HUES48 (cell line): ENCODE results near the gene ANKRD52.
"Not testable (repeated sequence)": the region's sequence is repeated elsewhere in the genome, so short reads cannot be mapped to it uniquely, and the experiment has no call there.

ENCODE experiments used
- H3K27ac ChIP-seq: one replicate; pipeline ENCODE4 v1.7.0; 2013; ENCODE audit warnings: low read depth, low read length, inconsistent platforms
- H3K27me3 ChIP-seq: 2 replicates; pipeline ENCODE4 v1.6.1; 2013; ENCODE audit warnings: mild to moderate bottlenecking, low read length; ENCODE audit not compliant: control insufficient read depth, insufficient read depth
- H3K36me3 ChIP-seq: 2 replicates; pipeline ENCODE4 v1.6.1; 2013; ENCODE audit warnings: low read length; ENCODE audit not compliant: control insufficient read depth, insufficient read depth
- H3K4me1 ChIP-seq: 2 replicates; pipeline ENCODE4 v1.6.1; 2013; ENCODE audit warnings: mild to moderate bottlenecking, low read length; ENCODE audit not compliant: control insufficient read depth, insufficient read depth
- H3K4me3 ChIP-seq: 2 replicates; pipeline ENCODE4 v1.5.1; 2013; ENCODE audit warnings: mild to moderate bottlenecking, low read depth, low read length
- H3K9ac ChIP-seq: 2 replicates; pipeline ENCODE4 v1.6.1; 2013; ENCODE audit warnings: mild to moderate bottlenecking, low read depth, low read length, moderate library complexity
- H3K9me3 ChIP-seq: 2 replicates; pipeline ENCODE4 v1.6.1; 2013; ENCODE audit warnings: low read length; ENCODE audit not compliant: control insufficient read depth, insufficient read depth

The ANKRD52 gene

DNA sequence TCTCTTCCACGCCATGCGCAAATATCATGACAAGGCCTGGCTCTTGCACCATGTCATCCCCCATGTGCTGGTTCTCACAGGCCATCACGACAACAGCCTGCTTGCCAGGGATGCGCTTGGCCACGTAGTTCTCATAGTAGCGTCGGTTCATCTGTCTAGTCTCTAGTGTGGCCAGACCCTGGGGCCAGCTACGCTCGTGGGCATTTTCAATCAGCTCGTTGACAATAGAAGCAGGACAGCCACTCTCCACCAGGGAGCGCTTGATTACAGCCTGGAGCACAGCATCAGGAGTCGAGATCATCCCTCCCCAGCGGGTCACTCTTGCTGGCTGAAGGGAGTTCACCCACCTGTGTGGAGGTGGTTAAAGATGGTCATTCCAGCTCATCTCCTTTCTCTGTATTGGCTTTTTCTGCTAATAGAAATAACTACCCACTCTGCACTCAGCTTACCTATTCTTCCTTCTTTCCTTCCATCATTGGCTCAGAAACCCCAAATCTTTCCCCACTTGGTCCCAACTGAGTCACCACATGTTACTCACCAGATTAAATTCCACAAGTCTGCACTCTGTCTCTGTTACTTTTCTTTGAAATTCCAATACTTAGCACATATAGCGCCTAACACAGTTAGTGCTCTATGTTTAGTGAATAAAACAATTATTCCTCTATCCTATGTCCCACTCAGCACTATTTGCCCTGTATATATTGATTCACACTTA is 51.6 kb downstream of the ANKRD52 start:
- Histone ChIP-seq H3K4me1 (no peaks in the 10 kb centered on the region), H3K36me3 (peaks cover 66% of the 10 kb centered on the region), H3K9me3 (no peaks in the 10 kb centered on the region), H3K27ac (no peak overlapping the region), H3K4me3 (no peak overlapping the region), H3K9ac (no peak overlapping the region), H3K27me3 (no peaks in the 10 kb centered on the region)

DNA sequence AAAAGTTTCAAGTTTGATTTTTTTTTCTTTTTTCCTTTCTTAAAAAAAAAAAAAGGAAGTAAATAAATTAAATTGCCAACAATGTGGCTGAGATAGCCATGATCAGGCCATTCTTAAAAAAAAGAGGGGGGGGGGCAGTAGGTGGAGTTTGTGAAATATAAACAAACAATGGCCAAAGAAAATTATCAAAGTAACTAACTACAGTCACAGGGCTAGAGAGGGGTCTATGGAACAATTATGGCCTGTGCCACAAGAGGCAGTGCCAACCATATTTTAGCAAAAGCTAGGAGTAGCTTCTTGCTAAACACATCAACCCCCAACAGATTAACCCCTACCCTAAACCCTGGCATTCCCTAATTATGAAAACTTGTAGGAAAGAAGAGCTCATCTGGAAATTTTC is 52.7 kb downstream of the ANKRD52 start:
- Histone ChIP-seq H3K4me3 (no peak overlapping the region), H3K27ac (no peak overlapping the region), H3K9me3 (no peaks in the 10 kb centered on the region), H3K9ac (no peak overlapping the region), H3K4me1 (no peaks in the 10 kb centered on the region), H3K36me3 (peaks cover 55% of the 10 kb centered on the region), H3K27me3 (no peaks in the 10 kb centered on the region)

DNA sequence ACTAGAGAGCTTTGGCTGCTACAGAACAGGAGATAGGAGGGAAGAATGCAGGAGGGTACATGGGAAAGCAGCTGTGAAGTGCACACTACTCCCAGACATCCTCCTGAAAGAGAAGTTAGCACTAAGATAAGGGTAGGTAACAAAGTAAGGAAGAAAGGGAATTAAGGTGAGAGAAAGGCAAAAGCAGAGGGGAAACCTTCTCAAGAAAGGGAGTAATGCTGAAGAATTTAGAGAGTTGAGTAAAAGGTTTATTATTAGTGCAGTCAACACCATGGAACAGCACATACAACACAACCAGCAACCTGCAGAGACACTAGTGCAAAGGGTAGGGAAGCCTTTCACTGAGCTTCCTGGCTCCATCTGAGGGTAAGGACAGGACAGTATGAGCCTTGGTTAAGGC is 53.9 kb downstream of the ANKRD52 start:
- Histone ChIP-seq H3K9ac (no peak overlapping the region), H3K27me3 (no peaks in the 10 kb centered on the region), H3K4me3 (no peak overlapping the region), H3K27ac (no peak overlapping the region), H3K4me1 (no peaks in the 10 kb centered on the region), H3K36me3 (peaks cover 46% of the 10 kb centered on the region), H3K9me3 (no peaks in the 10 kb centered on the region)

DNA sequence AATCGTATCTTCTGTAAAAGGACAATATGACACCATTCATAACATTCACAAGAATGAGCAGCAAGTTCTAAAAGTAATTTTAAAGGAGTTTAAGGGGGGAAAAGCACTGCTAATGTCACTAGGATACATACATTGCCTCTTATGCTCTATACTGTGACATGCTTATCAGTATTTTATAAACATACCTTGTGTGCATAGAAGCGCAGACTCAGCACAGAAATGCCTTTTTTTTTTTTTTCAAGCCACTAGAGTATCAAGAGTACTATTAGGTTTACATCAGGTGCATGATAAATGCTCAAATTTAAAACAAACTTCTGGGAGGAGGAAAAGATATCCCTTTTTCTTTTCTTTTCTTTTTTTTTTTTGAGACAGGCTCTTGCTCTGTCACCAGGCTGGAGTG is 55.3 kb downstream of the ANKRD52 start:
- no peak overlapping the region for H3K4me3 ChIP-seq
- H3K36me3 ChIP-seq, result peaks cover 36% of the 10 kb centered on the region
- peaks cover 7% of the 10 kb centered on the region; the same call in 1 of the 2 replicates for H3K4me1 ChIP-seq
- H3K27me3 ChIP-seq, result no peaks in the 10 kb centered on the region
- no peak overlapping the region for H3K9ac ChIP-seq
- H3K27ac ChIP-seq, result no peak overlapping the region
- no peaks in the 10 kb centered on the region for H3K9me3 ChIP-seq

DNA sequence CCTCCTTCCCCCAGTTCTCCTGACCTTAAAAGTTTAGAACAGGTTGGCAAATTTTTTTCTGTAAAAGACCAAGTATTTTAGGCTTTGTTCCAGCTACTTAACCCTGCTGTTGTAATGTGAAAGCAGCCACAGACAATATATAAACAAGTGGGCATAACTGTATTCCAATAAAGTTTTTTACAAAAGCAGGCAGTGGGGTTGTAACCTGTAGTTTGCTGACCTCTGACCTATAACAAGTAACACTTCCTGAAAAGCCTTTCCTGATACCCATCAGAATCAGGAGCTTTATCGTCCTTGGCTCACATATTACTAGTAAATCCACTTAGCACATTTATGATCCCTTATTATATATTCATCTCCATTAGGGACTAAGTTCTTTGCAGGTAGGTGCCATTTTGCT is 55.8 kb downstream of the ANKRD52 start:
- no peak overlapping the region for H3K4me3 ChIP-seq
- H3K36me3 ChIP-seq, result peaks cover 32% of the 10 kb centered on the region
- no peaks in the 10 kb centered on the region for H3K27me3 ChIP-seq
- H3K27ac ChIP-seq, result no peak overlapping the region
- H3K9ac ChIP-seq, result no peak overlapping the region
- no peaks in the 10 kb centered on the region for H3K9me3 ChIP-seq
- peaks cover 7% of the 10 kb centered on the region; the same call in 1 of the 2 replicates for H3K4me1 ChIP-seq

DNA sequence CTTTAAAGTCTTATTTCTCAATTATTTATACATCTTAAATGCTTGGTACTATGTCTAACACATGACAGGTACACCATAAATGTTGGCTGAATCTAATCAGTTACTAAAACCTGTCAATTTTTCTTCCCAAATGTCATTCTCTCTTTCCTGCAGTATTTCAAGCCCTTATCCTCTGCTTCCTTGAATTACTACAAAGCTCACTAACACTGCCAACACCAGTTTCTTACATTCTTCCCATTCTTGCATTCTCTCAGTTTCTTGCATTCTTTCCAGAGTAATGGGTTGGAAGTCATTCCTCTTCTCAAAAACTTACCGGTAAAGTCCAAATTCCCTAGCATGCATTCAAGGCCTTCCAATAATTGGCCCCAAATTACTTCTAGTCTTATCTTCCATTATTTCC is 59.3 kb downstream of the ANKRD52 start:
- no peaks in the 10 kb centered on the region for H3K27me3 ChIP-seq
- H3K27ac ChIP-seq, result no peak overlapping the region
- no peaks in the 10 kb centered on the region for H3K9me3 ChIP-seq
- H3K4me1 ChIP-seq, result peaks cover 7% of the 10 kb centered on the region; the same call in 1 of the 2 replicates
- no peak overlapping the region for H3K9ac ChIP-seq
- no peak overlapping the region for H3K4me3 ChIP-seq
- H3K36me3 ChIP-seq, result no peaks in the 10 kb centered on the region

DNA sequence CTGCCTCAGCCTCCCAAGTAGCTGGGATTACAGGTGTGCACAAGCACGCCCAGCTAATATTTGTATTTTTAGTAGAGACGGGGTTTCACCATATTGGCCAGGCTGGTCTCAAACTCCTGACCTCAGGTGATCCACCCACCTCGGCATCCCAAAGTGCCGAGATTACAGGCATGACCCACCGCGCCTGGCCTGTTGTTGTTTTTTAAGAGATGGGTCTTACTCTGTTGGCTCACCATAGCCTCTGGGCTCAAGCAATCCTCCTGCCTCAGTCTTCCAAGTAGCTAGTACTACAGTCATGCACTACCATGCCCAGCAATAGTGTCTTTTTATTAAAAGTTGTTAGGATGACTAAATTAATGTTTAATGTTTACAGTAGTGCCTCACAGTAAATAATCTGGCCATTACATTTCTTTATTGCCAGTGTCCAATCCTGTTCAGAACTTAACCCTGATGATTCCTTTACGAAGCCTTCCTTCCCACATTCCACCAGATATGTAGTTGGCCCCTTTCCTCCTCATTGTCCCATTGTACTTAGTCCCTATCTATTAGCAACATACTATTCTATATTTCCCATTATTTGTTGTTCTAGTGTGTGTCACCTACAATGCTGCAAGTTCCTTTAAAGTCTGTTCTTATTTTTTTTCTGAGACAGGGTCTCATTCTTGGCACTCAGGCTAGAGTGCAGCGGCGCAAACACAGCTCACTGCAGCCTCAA is 60.1 kb downstream of the ANKRD52 start:
- H3K27ac ChIP-seq, result no peak overlapping the region
- H3K4me1 ChIP-seq, result peaks cover 7% of the 10 kb centered on the region; the same call in 1 of the 2 replicates
- no peaks in the 10 kb centered on the region for H3K36me3 ChIP-seq
- no peaks in the 10 kb centered on the region for H3K9me3 ChIP-seq
- no peaks in the 10 kb centered on the region for H3K27me3 ChIP-seq
- no peak overlapping the region for H3K4me3 ChIP-seq
- H3K9ac ChIP-seq, result no peak overlapping the region

DNA sequence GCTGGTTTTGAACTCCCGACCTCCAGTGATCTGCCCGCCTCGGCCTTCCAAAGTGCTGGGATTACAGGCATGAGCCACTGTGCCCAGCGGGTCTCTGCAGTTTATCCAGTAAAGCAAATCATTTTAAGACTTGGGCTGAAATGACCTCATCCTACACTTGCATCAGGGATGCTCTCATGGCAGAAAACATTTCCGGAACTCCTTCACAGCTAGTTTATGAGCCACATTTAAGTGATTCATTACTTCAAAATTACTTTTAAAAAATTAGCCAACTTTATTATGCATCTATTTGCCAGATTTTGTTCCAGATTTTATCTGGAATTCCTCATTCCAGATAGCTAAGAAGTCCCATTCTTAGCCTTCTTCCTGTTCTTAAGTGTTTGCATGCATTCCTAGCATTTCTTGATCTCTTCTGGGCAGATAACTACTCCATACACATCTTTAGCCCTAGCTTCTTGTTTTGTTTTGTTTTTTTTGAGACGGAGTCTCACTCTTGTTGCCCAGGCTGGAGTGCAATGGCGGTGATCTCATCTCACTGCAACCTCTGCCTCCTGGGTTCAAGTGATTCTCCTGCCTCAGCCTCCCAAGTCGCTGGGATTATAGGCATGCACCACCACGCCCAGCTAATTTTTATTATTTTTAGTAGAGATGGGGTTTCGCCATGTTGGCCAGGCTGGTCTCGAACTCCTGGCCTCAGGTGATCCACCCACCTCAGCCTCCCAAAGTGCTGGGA is 61.2 kb downstream of the ANKRD52 start:
- H3K27ac ChIP-seq, H3K36me3 ChIP-seq, H3K9me3 ChIP-seq, H3K27me3 ChIP-seq, H3K4me3 ChIP-seq, H3K9ac ChIP-seq, H3K4me1 ChIP-seq: not testable (repeated sequence)

DNA sequence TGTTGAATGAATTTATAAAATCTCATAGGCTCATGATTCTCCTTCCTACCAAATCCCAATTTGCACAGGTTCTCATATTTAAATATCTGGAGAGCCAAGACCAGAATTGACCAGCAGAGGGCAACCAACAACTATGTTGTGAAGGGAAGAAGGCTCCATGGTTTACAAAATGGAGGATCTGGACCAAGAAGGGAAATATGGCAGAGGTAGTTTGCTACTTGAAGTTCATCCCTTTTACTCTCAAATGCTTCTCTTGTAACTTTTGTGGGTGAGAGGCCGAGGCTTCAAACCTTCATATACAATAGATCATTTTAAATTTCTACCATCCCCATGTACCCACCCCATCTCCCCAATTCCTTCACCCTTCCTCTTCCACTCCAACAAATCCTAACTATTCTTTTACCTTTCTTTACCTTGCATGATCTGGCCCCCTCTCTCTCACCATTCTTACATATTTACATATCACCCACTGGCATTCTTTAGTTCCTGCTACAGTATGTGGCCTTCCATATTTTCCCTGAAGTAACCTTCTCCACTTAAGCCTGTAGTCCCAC is 65.1 kb downstream of the ANKRD52 start:
- no peak overlapping the region for H3K27ac ChIP-seq

DNA sequence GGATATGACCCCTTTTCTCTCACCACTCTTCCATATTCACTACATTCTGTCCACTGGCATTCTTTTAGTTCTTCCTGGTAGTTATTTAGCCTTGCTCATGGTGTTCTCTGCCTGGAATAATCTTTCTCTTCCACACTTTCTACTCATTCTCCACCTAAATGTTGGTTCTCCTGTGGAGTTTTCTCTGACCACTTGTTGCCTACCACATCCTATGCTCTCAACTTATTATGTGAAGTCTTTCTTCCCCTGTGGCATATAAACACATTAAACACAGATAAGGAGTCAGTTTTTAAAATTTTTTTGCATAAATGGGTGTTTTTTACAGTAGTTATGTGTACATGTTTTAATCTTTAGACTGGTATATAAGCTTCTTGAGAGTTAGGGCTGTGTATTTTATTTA is 65.6 kb downstream of the ANKRD52 start:
- Histone ChIP-seq H3K4me1 (peaks cover 13% of the 10 kb centered on the region), H3K4me3 (no peak overlapping the region), H3K36me3 (no peaks in the 10 kb centered on the region), H3K27ac (no peak overlapping the region), H3K27me3 (no peaks in the 10 kb centered on the region), H3K9me3 (no peaks in the 10 kb centered on the region), H3K9ac (no peak overlapping the region)

More for the DNA sequence above, 65.1 kb downstream of the ANKRD52 start:
- H3K9ac ChIP-seq, result no peak overlapping the region
- H3K4me1 ChIP-seq, result peaks cover 8% of the 10 kb centered on the region
- H3K36me3 ChIP-seq, result no peaks in the 10 kb centered on the region
- H3K27me3 ChIP-seq, result no peaks in the 10 kb centered on the region
- H3K9me3 ChIP-seq, result no peaks in the 10 kb centered on the region
- no peak overlapping the region for H3K4me3 ChIP-seq
